Panc1 (cell line): ENCODE results near the gene NCOA5. TPM values are rescaled to one million over a fixed set of nuclear protein-coding genes. Genes with fewer than 3 reads are reported as not detected.

ENCODE experiments used
- ATAC-seq: fragments of 200-7000 bp; cut with Tn5 transposase; 2 replicates; pipeline ENCODE4 v1.9.1; 2020; ENCODE audit warnings: mild to moderate bottlenecking, moderate library complexity
- BruUV-seq: library from RNA; stranded (reverse); fragments of 400-500 nt; replicated peaks from 2 replicates; lab custom pipeline; 2021; lab: Mats Ljungman, UMichigan
- CTCF ChIA-PET: fragments of 300-600 bp; sonication (Branson Sonifier 250); formaldehyde crosslinking; loops from one replicate; lab custom pipeline; 2022; ENCODE audit warnings: antibody characterized with exemption; lab: Charles Lee
- POLR2A ChIA-PET: fragments of 300-600 bp; sonication (Branson Sonifier 250); formaldehyde crosslinking; loops from one replicate; lab custom pipeline; 2022; ENCODE audit warnings: antibody characterized with exemption; lab: Charles Lee
- DNase-seq: peaks from one replicate; pipeline ENCODE4 v3.0.0-alpha.2; 2010; ENCODE audit warnings: low read depth, low spot score
- H3K27ac ChIP-seq: 2 replicates; pipeline ENCODE4 v1.5.1; 2011; ENCODE audit warnings: mild to moderate bottlenecking, low read length, inconsistent platforms
- H3K27me3 ChIP-seq: fragments of 200-500 bp; sonication (Bioruptor generic); 2 replicates; pipeline ENCODE4 v1.6.0; 2014; ENCODE audit warnings: low read length, inconsistent platforms; ENCODE audit not compliant: control insufficient read depth, insufficient read depth
- H3K36me3 ChIP-seq: fragments of 200-500 bp; sonication (Bioruptor generic); 2 replicates; pipeline ENCODE4 v1.5.1; 2014; ENCODE audit warnings: inconsistent platforms, mild to moderate bottlenecking, low read length, moderate library complexity; ENCODE audit not compliant: control insufficient read depth, insufficient read depth
- H3K4me1 ChIP-seq: 2 replicates; pipeline ENCODE4 v1.5.1; 2011; ENCODE audit warnings: inconsistent platforms, mild to moderate bottlenecking, low read length, moderate library complexity; ENCODE audit not compliant: control insufficient read depth, insufficient read depth
- H3K4me3 ChIP-seq, 2 experiments: 2 replicates each; pipeline ENCODE4 v1.5.1; 2011 to 2012; ENCODE audit warnings: low read depth in 2 of 2, low read length in 2 of 2, mild to moderate bottlenecking in 2 of 2, inconsistent platforms in 1 of 2, moderate library complexity in 1 of 2
- H3K9me3 ChIP-seq: fragments of 200-500 bp; sonication (Bioruptor generic); 2 replicates; pipeline ENCODE4 v1.5.1; 2014; ENCODE audit warnings: low read depth, mild to moderate bottlenecking, inconsistent platforms, low read length, moderate library complexity; ENCODE audit not compliant: control insufficient read depth, insufficient read depth
- POLR2AphosphoS5 ChIP-seq: IDR thresholded peaks from 2 replicates; pipeline ENCODE4 v1.6.1; 2012; ENCODE audit warnings: mild to moderate bottlenecking, low read depth, low read length, moderate library complexity
- SIN3A ChIP-seq: IDR thresholded peaks from 2 replicates; pipeline ENCODE4 v1.6.1; 2012; ENCODE audit warnings: low read depth, mild to moderate bottlenecking, low read length, moderate library complexity, borderline replicate concordance; ENCODE audit not compliant: insufficient read depth
- TCF7L2 ChIP-seq: IDR thresholded peaks from 2 replicates; pipeline ENCODE4 v1.6.1; 2011; ENCODE audit warnings: mild to moderate bottlenecking, low read depth, low read length, inconsistent platforms
- in situ Hi-C: cut with HindIII; loops from 2 replicates; pipeline ENCODE4 v1.10.0; 2016; ENCODE audit warnings: low sequenced_read_pairs, low pct_unique_long_range_greater_than_20kb
- intact Hi-C: fragments of 100-400 bp; cut with micrococcal nuclease; formaldehyde crosslinking; loops from one replicate; pipeline ENCODE4 v1.10.0; 2022; ENCODE audit not compliant: unreplicated experiment
- total RNA-seq: library from RNA; stranded (reverse); gene quantifications from one replicate; pipeline ENCODE4 v1.2.1, GENCODE V29; 2021; ENCODE audit not compliant: unreplicated experiment
- TF ChIP-seq, protein P1 (sequence below), 2 experiments: IDR thresholded peaks; 2 replicates each; pipeline ENCODE4 v1.6.1; 2011 to 2012; ENCODE audit warnings: low read depth in 2 of 2, control low read depth in 1 of 2, low read length in 1 of 2, mild to moderate bottlenecking in 1 of 2, moderate library complexity in 1 of 2; ENCODE audit not compliant: insufficient read depth in 1 of 2
- TF ChIP-seq, protein P2 (sequence below): fragments of 450-650 bp; IDR thresholded peaks from 2 replicates; pipeline ENCODE4 v1.5.1; 2017; ENCODE audit warnings: mild to moderate bottlenecking

NCOA5 gene
- total RNA-seq, 1 experiment from 2014 or later = 30.6 TPM

DNA sequence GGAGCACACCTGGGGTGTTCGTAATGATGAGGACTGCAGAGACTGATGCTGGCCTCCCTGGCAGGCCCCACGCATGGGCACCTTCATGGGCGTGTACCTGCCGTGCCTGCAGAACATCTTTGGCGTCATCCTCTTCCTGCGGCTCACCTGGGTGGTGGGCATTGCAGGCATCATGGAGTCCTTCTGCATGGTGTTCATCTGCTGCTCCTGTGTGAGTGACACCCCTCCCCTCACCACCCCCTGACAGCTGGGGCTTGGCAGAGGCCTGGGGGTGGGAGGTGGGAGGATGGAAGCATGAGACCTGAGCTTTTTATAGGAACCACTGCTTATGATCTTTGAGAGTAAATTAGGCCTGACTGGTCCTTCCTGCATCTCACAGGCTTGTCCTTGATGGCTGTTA is 54.0 kb downstream of the NCOA5 start:
- TF ChIP-seq, protein P1, sequence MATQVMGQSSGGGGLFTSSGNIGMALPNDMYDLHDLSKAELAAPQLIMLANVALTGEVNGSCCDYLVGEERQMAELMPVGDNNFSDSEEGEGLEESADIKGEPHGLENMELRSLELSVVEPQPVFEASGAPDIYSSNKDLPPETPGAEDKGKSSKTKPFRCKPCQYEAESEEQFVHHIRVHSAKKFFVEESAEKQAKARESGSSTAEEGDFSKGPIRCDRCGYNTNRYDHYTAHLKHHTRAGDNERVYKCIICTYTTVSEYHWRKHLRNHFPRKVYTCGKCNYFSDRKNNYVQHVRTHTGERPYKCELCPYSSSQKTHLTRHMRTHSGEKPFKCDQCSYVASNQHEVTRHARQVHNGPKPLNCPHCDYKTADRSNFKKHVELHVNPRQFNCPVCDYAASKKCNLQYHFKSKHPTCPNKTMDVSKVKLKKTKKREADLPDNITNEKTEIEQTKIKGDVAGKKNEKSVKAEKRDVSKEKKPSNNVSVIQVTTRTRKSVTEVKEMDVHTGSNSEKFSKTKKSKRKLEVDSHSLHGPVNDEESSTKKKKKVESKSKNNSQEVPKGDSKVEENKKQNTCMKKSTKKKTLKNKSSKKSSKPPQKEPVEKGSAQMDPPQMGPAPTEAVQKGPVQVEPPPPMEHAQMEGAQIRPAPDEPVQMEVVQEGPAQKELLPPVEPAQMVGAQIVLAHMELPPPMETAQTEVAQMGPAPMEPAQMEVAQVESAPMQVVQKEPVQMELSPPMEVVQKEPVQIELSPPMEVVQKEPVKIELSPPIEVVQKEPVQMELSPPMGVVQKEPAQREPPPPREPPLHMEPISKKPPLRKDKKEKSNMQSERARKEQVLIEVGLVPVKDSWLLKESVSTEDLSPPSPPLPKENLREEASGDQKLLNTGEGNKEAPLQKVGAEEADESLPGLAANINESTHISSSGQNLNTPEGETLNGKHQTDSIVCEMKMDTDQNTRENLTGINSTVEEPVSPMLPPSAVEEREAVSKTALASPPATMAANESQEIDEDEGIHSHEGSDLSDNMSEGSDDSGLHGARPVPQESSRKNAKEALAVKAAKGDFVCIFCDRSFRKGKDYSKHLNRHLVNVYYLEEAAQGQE (IDR thresholded peaks at IDR 0.05; ENCODE audit: insufficient read depth in 1 of 2, low read depth in 2 of 2, low read length in 1 of 2) = no peak
- TF ChIP-seq, protein P2, sequence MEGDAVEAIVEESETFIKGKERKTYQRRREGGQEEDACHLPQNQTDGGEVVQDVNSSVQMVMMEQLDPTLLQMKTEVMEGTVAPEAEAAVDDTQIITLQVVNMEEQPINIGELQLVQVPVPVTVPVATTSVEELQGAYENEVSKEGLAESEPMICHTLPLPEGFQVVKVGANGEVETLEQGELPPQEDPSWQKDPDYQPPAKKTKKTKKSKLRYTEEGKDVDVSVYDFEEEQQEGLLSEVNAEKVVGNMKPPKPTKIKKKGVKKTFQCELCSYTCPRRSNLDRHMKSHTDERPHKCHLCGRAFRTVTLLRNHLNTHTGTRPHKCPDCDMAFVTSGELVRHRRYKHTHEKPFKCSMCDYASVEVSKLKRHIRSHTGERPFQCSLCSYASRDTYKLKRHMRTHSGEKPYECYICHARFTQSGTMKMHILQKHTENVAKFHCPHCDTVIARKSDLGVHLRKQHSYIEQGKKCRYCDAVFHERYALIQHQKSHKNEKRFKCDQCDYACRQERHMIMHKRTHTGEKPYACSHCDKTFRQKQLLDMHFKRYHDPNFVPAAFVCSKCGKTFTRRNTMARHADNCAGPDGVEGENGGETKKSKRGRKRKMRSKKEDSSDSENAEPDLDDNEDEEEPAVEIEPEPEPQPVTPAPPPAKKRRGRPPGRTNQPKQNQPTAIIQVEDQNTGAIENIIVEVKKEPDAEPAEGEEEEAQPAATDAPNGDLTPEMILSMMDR = no peak
- no peak for TF ChIP-seq SIN3A
- TF ChIP-seq TCF7L2 = no peak
- TF ChIP-seq POLR2AphosphoS5 = no peak
- in situ Hi-C loops = no loop called here
- no peaks in the 10 kb centered on the region; the same call in 1 of the 2 replicates for H3K4me1 ChIP-seq
- DNase-seq = no peak
- H3K9me3 ChIP-seq = no peaks in the 10 kb centered on the region
- BruUV-seq = no TSS peak
- no peak overlapping the region for H3K27ac ChIP-seq
- ATAC-seq = no peak
- intact Hi-C loops = no loop called here
- ChIA-PET CTCF (interaction anchor here (0.5 kb wide), 1 partner anchor 44 kb away, joined by 10 read pairs; no protein-coding TSS in a partner anchor), POLR2A (no interaction called here)
- H3K27me3 ChIP-seq = peaks cover 24% of the 10 kb centered on the region
- H3K36me3 ChIP-seq = no peaks in the 10 kb centered on the region
- H3K4me3 ChIP-seq = no peak overlapping the region

- H3K36me3 ChIP-seq = no peaks in the 10 kb centered on the region
- intact Hi-C loops (no loop called here), in situ Hi-C loops (no loop called here)
- H3K4me3 ChIP-seq = no peak overlapping the region
- no peak overlapping the region for H3K27ac ChIP-seq
- ChIA-PET POLR2A (no interaction called here), CTCF (no interaction called here)
- no peak for ATAC-seq
- no peaks in the 10 kb centered on the region for H3K9me3 ChIP-seq
- peaks cover 24% of the 10 kb centered on the region for H3K27me3 ChIP-seq
- no peaks in the 10 kb centered on the region; the same call in 1 of the 2 replicates for H3K4me1 ChIP-seq
- no peak for TF ChIP-seq TCF7L2
- no peak for TF ChIP-seq POLR2AphosphoS5
- TF ChIP-seq, protein P1 (IDR thresholded peaks at IDR 0.05; ENCODE audit: insufficient read depth in 1 of 2, low read depth in 2 of 2, low read length in 1 of 2) = no peak
- no peak for TF ChIP-seq SIN3A
- TF ChIP-seq, protein P2 = no peak
- no peak for DNase-seq
- BruUV-seq = no TSS peak
These were observed 54.5 kb downstream of the NCOA5 start for GRCh38 chr20:46035253-46035652.
